ENCODE measurements around the gene NCAM2. TPM values are rescaled to one million over a fixed set of nuclear protein-coding genes. Genes with fewer than 3 reads are reported as not detected.

Gene NCAM2
- total RNA-seq, 1 experiment from 2014 or later, result not detected

DNA sequence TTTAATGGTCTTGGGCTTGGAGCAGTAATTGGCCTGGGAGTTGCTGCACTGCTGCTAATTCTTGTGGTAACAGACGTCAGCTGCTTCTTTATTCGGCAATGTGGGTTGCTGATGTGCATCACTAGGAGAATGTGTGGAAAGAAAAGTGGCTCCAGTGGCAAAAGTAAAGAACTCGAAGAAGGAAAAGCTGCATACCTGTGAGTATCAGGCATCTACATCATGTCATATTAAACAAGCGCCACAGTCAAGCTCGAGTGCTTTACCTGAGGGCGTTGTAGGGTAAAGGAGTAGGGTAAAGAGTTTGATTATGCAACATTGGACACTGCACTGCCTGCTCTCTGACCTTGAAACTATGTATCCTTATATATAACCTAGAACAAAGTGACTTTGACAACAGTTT, 510.6 kb downstream of the NCAM2 start:
- DNase-seq (ENCODE audit: low read depth in 1 of 2, low spot score in 2 of 2), result no peak
- no peaks in the 10 kb centered on the region for H3K27me3 ChIP-seq (replicated peaks)
- no peaks in the 10 kb centered on the region for H3K36me3 ChIP-seq
- no peaks in the 10 kb centered on the region for H3K4me1 ChIP-seq (replicated peaks)
- H3K4me3 ChIP-seq, result no peak overlapping the region
- H3K27ac ChIP-seq, result no peak overlapping the region
- no peaks in the 10 kb centered on the region for H3K9me3 ChIP-seq (replicated peaks)

GRCh38 chr21:21530680-21531079, 532.5 kb downstream of the NCAM2 start:
- no peak overlapping the region for H3K27ac ChIP-seq
- no peak for DNase-seq (ENCODE audit: low read depth in 1 of 2, low spot score in 2 of 2)
- H3K4me3 ChIP-seq, result no peak overlapping the region

DNA sequence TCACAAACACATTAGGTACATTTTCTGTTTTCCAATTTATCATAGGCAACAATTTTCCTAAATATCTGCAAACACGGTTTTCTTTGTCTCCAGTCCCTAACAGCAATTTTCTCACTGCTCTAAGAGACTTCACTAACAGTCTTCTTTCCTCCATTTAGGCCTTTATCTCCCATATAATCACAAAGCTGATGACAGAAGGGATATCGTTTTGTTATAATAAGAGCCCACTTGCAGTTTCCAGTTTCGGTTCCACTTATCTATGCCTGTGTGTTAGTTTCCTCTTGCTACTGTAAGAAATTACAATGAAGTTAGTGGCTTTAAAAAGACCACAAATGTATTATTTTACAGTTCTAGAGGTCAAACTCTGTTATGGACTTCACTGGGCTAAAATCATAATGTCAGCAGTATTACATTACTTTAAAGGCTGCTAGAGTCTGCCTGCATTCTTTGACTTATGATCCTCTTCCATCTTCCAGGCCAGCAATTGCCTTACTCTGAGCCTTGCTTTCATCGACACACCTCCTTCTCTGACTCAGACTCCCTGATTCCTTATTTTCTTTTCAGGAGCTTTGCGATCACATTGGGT, 549.3 kb downstream of the NCAM2 start:
- H3K9me3 ChIP-seq (replicated peaks), result no peaks in the 10 kb centered on the region; the same call in none of the 2 replicates
- H3K27me3 ChIP-seq (replicated peaks), result no peaks in the 10 kb centered on the region
- H3K27ac ChIP-seq, result no peak overlapping the region
- no peak overlapping the region for H3K4me3 ChIP-seq
- no peaks in the 10 kb centered on the region for H3K36me3 ChIP-seq
- no peak for DNase-seq (ENCODE audit: low read depth in 1 of 2, low spot score in 2 of 2)
- H3K4me1 ChIP-seq (replicated peaks), result no peaks in the 10 kb centered on the region

More at GRCh38 chr21:21530680-21531079, 532.5 kb downstream of the NCAM2 start:
- H3K4me1 ChIP-seq (replicated peaks), result no peaks in the 10 kb centered on the region
- H3K27me3 ChIP-seq (replicated peaks), result no peaks in the 10 kb centered on the region
- no peaks in the 10 kb centered on the region for H3K36me3 ChIP-seq
- H3K9me3 ChIP-seq (replicated peaks), result no peaks in the 10 kb centered on the region

DNA sequence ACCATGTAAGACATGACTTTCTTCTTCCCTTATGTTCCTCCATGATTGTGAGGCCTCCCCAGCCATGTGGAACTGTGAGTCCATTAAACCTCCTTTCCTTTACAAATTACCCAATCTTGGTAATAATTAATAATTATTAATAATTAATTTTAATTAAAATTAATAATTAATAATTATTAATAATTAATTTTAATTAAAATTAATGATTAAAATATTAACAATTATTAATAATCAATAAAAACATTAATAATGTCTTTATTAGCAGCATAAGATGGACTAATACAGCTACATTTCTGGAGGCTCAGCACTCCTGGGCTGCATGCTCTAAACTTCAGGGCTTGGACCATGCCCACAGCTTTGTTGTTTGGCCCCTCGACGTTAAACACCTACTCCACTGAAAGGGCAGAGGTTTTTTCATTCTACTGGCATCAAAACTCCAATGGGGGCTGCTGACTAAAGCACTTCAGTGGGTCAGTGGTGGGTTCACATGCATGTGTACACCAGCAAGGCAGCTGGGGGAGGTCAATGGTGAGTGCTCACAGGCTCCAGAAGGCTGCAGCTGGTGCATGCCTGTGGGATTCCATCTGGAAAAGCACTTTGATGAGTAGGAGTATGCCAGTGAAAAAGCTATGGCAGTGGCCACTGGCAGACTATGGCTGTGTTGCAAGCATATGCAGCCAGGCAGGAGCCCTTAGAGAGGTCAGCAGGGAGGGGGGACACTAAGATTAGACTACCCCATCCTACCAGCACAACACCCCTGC, 561.3 kb downstream of the NCAM2 start:
- Histone ChIP-seq H3K36me3 (no peaks in the 10 kb centered on the region), H3K27ac (no peak overlapping the region), H3K27me3 (replicated peaks) (no peaks in the 10 kb centered on the region), H3K9me3 (replicated peaks) (peaks cover 5% of the 10 kb centered on the region; the same call in 1 of the 2 replicates), H3K4me3 (no peak overlapping the region), H3K4me1 (replicated peaks) (no peaks in the 10 kb centered on the region)
- no peak for DNase-seq (ENCODE audit: low read depth in 1 of 2, low spot score in 2 of 2)

Data from SJSA1 (cell line).